Caco-2 (cell line): ENCODE data around the gene NEURL4. TPM values are rescaled to one million over a fixed set of nuclear protein-coding genes. Genes with fewer than 3 reads are reported as not detected.
"Not testable (repeated sequence)": the region's sequence is repeated elsewhere in the genome, so short reads cannot be mapped to it uniquely, and the experiment has no call there.

Experiments used
- BruUV-seq: library from RNA; stranded (reverse); fragments of 400-500 nt; replicated peaks from 2 replicates; lab custom pipeline; 2021; lab: Mats Ljungman, UMichigan
- CTCF ChIA-PET: fragments of 300-600 bp; sonication (Branson Sonifier 250); formaldehyde crosslinking; loops from one replicate; lab custom pipeline; 2022; ENCODE audit warnings: antibody characterized with exemption; lab: Charles Lee
- POLR2A ChIA-PET: fragments of 300-600 bp; sonication (Branson Sonifier 250); formaldehyde crosslinking; loops from one replicate; lab custom pipeline; 2022; ENCODE audit warnings: antibody characterized with exemption; lab: Charles Lee
- DNase-seq, 2 experiments: peaks; one replicate each; pipeline versions ENCODE4 v3.0.0 to v3.0.0-alpha.2; 2020 to 2022
- H3K27me3 ChIP-seq: replicated peaks from 2 replicates; pipeline ENCODE4 v1.6.0; 2011; ENCODE audit warnings: low read length; ENCODE audit not compliant: control insufficient read depth, insufficient read depth
- H3K36me3 ChIP-seq: 2 replicates; pipeline ENCODE4 v1.5.1; 2011; ENCODE audit warnings: low read length; ENCODE audit not compliant: control insufficient read depth, insufficient read depth
- H3K4me1 ChIP-seq: fragments of 250-450 bp; sonication (Bioruptor Pico); 2 replicates; pipeline ENCODE4 v1.5.1; 2020; ENCODE audit warnings: mild to moderate bottlenecking
- H3K4me3 ChIP-seq: 2 replicates; pipeline ENCODE4 v1.5.1; 2011; ENCODE audit warnings: low read depth, mild to moderate bottlenecking, control low read depth, low read length
- H3K9me3 ChIP-seq: fragments of 250-450 bp; sonication (Bioruptor Pico); 2 replicates; pipeline ENCODE4 v1.5.1; 2020; ENCODE audit warnings: mild to moderate bottlenecking, moderate library complexity
- H3K27ac Mint-ChIP-seq: one replicate; pipeline ENCODE4 v1.8.0; 2022; ENCODE audit warnings: mixed read lengths; ENCODE audit not compliant: unreplicated experiment
- H3K27me3 Mint-ChIP-seq: one replicate; pipeline ENCODE4 v1.8.0; 2022; ENCODE audit warnings: mixed read lengths; ENCODE audit not compliant: insufficient read depth, unreplicated experiment
- H3K36me3 Mint-ChIP-seq: one replicate; pipeline ENCODE4 v1.8.0; 2022; ENCODE audit warnings: mild to moderate bottlenecking, mixed read lengths; ENCODE audit not compliant: insufficient read depth, unreplicated experiment
- H3K4me1 Mint-ChIP-seq: one replicate; pipeline ENCODE4 v1.8.0; 2022; ENCODE audit warnings: low read depth, mixed read lengths; ENCODE audit not compliant: unreplicated experiment
- H3K4me3 Mint-ChIP-seq: one replicate; pipeline ENCODE4 v1.8.0; 2022; ENCODE audit warnings: mild to moderate bottlenecking, moderate library complexity, mixed read lengths; ENCODE audit not compliant: unreplicated experiment
- H3K9me3 Mint-ChIP-seq: one replicate; pipeline ENCODE4 v1.8.0; 2022; ENCODE audit warnings: mixed read lengths; ENCODE audit not compliant: unreplicated experiment
- intact Hi-C: fragments of 100-400 bp; cut with micrococcal nuclease; formaldehyde crosslinking; loops from one replicate; pipeline ENCODE4 v1.10.0; 2022; ENCODE audit not compliant: unreplicated experiment
- total RNA-seq: library from RNA; stranded (reverse); gene quantifications from 2 replicates; pipeline ENCODE4 v1.2.3, GENCODE V29; 2022
- TF ChIP-seq, protein P1 (sequence below), 2 experiments: fragments of 200-600 bp in 1 of 2; IDR thresholded peaks; 1 replicate in 1 of 2; 2 replicates in 1 of 2; pipeline versions ENCODE4 v1.5.1 to v1.8.0; 2011 to 2022; ENCODE audit warnings: antibody characterized with exemption in 1 of 2, control low read depth in 1 of 2, inconsistent platforms in 1 of 2, low read depth in 1 of 2, low read length in 1 of 2, mild to moderate bottlenecking in 1 of 2, moderate library complexity in 1 of 2; ENCODE audit not compliant: insufficient read depth in 1 of 2, severe bottlenecking in 1 of 2, unreplicated experiment in 1 of 2

Gene NEURL4
- total RNA-seq, 1 experiment from 2014 or later: 31.1 TPM

DNA sequence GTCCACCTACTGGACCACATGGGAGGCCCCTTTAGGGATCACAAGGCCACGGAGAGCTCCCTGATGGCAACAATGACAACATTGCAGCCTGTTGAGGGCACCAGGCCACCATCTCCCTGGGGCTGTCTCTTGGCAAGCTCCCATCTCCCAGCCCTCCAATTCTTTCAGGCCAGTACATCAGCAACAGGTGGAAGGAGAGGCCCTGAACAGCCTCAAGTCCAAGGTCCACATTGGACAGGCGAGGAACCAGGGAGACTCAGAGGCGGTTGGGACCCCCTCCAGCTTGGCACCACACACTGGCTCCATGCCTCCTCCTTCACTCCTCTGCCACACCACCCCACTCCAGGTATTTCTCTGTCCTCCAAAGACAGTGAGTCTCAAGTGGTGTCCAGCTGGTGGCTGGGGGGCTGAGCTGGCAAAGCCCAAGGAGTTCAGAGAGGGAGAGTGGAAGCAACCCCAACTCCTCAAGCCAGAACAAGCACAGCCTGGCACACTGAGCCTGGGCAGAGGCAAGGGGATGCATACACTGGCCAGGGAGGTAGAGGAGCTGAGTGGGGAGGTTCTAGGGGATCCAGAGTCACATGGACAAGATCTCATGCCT is 5.9 kb upstream of the NEURL4 start:
- H3K9me3 Mint-ChIP-seq: no peaks in the 10 kb centered on the region
- H3K36me3 ChIP-seq: no peaks in the 10 kb centered on the region
- H3K4me1 Mint-ChIP-seq: no peaks in the 10 kb centered on the region
- H3K4me3 Mint-ChIP-seq: no peak overlapping the region
- intact Hi-C loops: no loop called here
- H3K9me3 ChIP-seq: no peaks in the 10 kb centered on the region
- CTCF ChIA-PET: interaction anchor here (0.7 kb wide), 1 partner anchor 21 kb away, joined by 3 read pairs; no protein-coding TSS in a partner anchor
- BruUV-seq: no TSS peak
- no peaks in the 10 kb centered on the region for H3K27me3 ChIP-seq
- peaks cover 2% of the 10 kb centered on the region for H3K36me3 Mint-ChIP-seq
- POLR2A ChIA-PET: no interaction called here
- TF ChIP-seq, protein P1, sequence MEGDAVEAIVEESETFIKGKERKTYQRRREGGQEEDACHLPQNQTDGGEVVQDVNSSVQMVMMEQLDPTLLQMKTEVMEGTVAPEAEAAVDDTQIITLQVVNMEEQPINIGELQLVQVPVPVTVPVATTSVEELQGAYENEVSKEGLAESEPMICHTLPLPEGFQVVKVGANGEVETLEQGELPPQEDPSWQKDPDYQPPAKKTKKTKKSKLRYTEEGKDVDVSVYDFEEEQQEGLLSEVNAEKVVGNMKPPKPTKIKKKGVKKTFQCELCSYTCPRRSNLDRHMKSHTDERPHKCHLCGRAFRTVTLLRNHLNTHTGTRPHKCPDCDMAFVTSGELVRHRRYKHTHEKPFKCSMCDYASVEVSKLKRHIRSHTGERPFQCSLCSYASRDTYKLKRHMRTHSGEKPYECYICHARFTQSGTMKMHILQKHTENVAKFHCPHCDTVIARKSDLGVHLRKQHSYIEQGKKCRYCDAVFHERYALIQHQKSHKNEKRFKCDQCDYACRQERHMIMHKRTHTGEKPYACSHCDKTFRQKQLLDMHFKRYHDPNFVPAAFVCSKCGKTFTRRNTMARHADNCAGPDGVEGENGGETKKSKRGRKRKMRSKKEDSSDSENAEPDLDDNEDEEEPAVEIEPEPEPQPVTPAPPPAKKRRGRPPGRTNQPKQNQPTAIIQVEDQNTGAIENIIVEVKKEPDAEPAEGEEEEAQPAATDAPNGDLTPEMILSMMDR (IDR thresholded peaks at IDR 0.05; ENCODE audit: insufficient read depth in 1 of 2, low read depth in 1 of 2, low read length in 1 of 2, severe bottlenecking in 1 of 2, unreplicated experiment in 1 of 2): no peak
- H3K27me3 Mint-ChIP-seq: no peaks in the 10 kb centered on the region
- no peak for DNase-seq
- H3K27ac Mint-ChIP-seq: no peak overlapping the region
- H3K4me1 ChIP-seq: 0 out of 2 replicates have a peak, but pooled peaks cover 4% of the 10 kb centered on the region
- no peak overlapping the region for H3K4me3 ChIP-seq

- CTCF ChIA-PET, H3K4me3 ChIP-seq, DNase-seq, BruUV-seq, intact Hi-C loops, H3K4me3 Mint-ChIP-seq, POLR2A ChIA-PET, H3K36me3 ChIP-seq, H3K9me3 ChIP-seq, H3K9me3 Mint-ChIP-seq, H3K27ac Mint-ChIP-seq, H3K27me3 ChIP-seq, H3K4me1 ChIP-seq, H3K27me3 Mint-ChIP-seq: not testable (repeated sequence)
- peaks cover 11% of the 10 kb centered on the region for H3K36me3 Mint-ChIP-seq
- peaks cover 10% of the 10 kb centered on the region for H3K4me1 Mint-ChIP-seq
These were observed 3.5 kb upstream of the NEURL4 start for GRCh38 chr17:7332600-7333069.

- TF ChIP-seq, protein P1 (IDR thresholded peaks at IDR 0.05; ENCODE audit: insufficient read depth in 1 of 2, low read depth in 1 of 2, low read length in 1 of 2, severe bottlenecking in 1 of 2, unreplicated experiment in 1 of 2): no peak
- no TSS peak for BruUV-seq
- no peaks in the 10 kb centered on the region for H3K27me3 Mint-ChIP-seq
- no peak overlapping the region for H3K4me3 Mint-ChIP-seq
- CTCF ChIA-PET: no interaction called here
- DNase-seq: no peak
- intact Hi-C loops: no loop called here
- 0 out of 2 replicates have a peak, but pooled peaks cover 4% of the 10 kb centered on the region for H3K4me1 ChIP-seq
- H3K36me3 ChIP-seq: no peaks in the 10 kb centered on the region
- H3K27ac Mint-ChIP-seq: no peak overlapping the region
- no peak overlapping the region for H3K4me3 ChIP-seq
- no peaks in the 10 kb centered on the region for H3K27me3 ChIP-seq
- H3K9me3 Mint-ChIP-seq: no peaks in the 10 kb centered on the region
- H3K9me3 ChIP-seq: no peaks in the 10 kb centered on the region
- H3K36me3 Mint-ChIP-seq: peaks cover 11% of the 10 kb centered on the region
- H3K4me1 Mint-ChIP-seq: peaks cover 10% of the 10 kb centered on the region
- POLR2A ChIA-PET: no interaction called here
These were observed 3.0 kb upstream of the NEURL4 start for GRCh38 chr17:7332111-7332510.
